AG04450 (cell line): Measurements from ENCODE around the gene FKBP14. TPM values are rescaled to one million over a fixed set of nuclear protein-coding genes. Genes with fewer than 3 reads are reported as not detected.
A peak's percentile ranks its signal among the peaks of the same experiment; 100 is the strongest.

Experiments used
- CTCF ChIA-PET: fragments of 300-600, 350-600 bp; formaldehyde crosslinking; extraction: SDS; loops from one replicate; lab custom pipeline; 2022; ENCODE audit warnings: antibody characterized with exemption, inconsistent platforms; lab: Charles Lee
- POLR2A ChIA-PET: fragments of 350-600 bp; formaldehyde crosslinking; extraction: SDS; loops from one replicate; lab custom pipeline; 2021; ENCODE audit warnings: antibody characterized with exemption, inconsistent platforms; lab: Yijun Ruan, JAX
- DNase-seq: peaks from one replicate; pipeline ENCODE4 v3.0.0-alpha.2; 2011; ENCODE audit warnings: low read depth, low spot score
- H3K27ac ChIP-seq: one replicate; pipeline ENCODE4 v1.5.1; 2012; ENCODE audit warnings: low read depth, low read length, control low read depth
- H3K27me3 ChIP-seq: one replicate; pipeline ENCODE4 v1.6.0; 2012; ENCODE audit warnings: low read length; ENCODE audit not compliant: control insufficient read depth, insufficient read depth
- H3K4me3 ChIP-seq: 2 replicates; pipeline ENCODE4 v1.5.1; 2011; ENCODE audit warnings: mild to moderate bottlenecking, low read depth, low read length, control low read depth
- H3K9me3 ChIP-seq: 2 replicates; pipeline ENCODE4 v1.5.1; 2012; ENCODE audit warnings: low read length; ENCODE audit not compliant: control insufficient read depth, insufficient read depth
- polyA plus RNA-seq: library from polyadenylated mRNA; depleted of rRNA; stranded (reverse); fragments of >200 nt; gene quantifications from 2 replicates; pipeline ENCODE4 v1.2.3, GENCODE V29; 2011
- TF ChIP-seq, protein P1 (sequence below): IDR thresholded peaks from 2 replicates; pipeline ENCODE4 v1.5.1; 2011; ENCODE audit warnings: low read depth, low read length, control low read depth, inconsistent platforms

FKBP14 gene
- polyA plus RNA-seq, 1 experiment, result 54.6 TPM

DNA sequence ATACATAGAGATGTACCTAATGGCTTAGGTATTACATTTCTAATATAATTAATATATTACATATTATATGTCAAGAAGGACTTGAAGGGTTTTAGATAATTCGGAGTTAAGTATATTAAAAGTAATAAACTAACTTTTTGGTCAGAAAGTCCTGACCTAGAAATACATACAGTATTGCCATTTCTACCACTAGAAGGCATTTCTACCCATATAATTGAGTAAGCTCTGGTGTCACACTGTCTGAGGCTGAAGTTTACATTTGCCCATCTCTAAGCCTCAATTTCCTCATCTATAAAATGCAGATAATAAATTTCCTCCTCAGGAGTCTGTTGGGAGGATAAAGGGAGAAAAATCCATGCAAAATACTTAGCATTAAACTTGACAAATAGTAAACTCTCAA is 7.1 kb downstream of the FKBP14 start:
- H3K9me3 ChIP-seq, result no peaks in the 10 kb centered on the region
- DNase-seq, result no peak
- H3K27me3 ChIP-seq, result no peaks in the 10 kb centered on the region
- no peak overlapping the region for H3K27ac ChIP-seq
- no peak overlapping the region for H3K4me3 ChIP-seq
- CTCF ChIA-PET, result no interaction called here
- POLR2A ChIA-PET, result no interaction called here
- TF ChIP-seq, protein P1, sequence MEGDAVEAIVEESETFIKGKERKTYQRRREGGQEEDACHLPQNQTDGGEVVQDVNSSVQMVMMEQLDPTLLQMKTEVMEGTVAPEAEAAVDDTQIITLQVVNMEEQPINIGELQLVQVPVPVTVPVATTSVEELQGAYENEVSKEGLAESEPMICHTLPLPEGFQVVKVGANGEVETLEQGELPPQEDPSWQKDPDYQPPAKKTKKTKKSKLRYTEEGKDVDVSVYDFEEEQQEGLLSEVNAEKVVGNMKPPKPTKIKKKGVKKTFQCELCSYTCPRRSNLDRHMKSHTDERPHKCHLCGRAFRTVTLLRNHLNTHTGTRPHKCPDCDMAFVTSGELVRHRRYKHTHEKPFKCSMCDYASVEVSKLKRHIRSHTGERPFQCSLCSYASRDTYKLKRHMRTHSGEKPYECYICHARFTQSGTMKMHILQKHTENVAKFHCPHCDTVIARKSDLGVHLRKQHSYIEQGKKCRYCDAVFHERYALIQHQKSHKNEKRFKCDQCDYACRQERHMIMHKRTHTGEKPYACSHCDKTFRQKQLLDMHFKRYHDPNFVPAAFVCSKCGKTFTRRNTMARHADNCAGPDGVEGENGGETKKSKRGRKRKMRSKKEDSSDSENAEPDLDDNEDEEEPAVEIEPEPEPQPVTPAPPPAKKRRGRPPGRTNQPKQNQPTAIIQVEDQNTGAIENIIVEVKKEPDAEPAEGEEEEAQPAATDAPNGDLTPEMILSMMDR, result peak; percentile 19; the same call in 1 of the 2 replicates

GRCh38 chr7:30018451-30018850 is 8.1 kb downstream of the FKBP14 start:
- Histone ChIP-seq H3K4me3 (no peak overlapping the region), H3K9me3 (no peaks in the 10 kb centered on the region), H3K27me3 (no peaks in the 10 kb centered on the region), H3K27ac (no peak overlapping the region)
- ChIA-PET CTCF (no interaction called here), POLR2A (no interaction called here)
- TF ChIP-seq, protein P1, result no peak
- DNase-seq, result no peak

- no peaks in the 10 kb centered on the region for H3K27me3 ChIP-seq
- no peak for DNase-seq
- CTCF ChIA-PET, result interaction anchor here (0.9 to 1.1 kb wide), 2 partner anchors 49 to 91 kb away, joined by 3 to 5 read pairs; no protein-coding TSS in a partner anchor
- TF ChIP-seq, protein P1, result no peak
- no peak overlapping the region for H3K27ac ChIP-seq
- POLR2A ChIA-PET, result no interaction called here
- no peak overlapping the region for H3K4me3 ChIP-seq
- no peaks in the 10 kb centered on the region for H3K9me3 ChIP-seq
Measured at GRCh38 chr7:30012757-30013156, 13.7 kb downstream of the FKBP14 start.

DNA sequence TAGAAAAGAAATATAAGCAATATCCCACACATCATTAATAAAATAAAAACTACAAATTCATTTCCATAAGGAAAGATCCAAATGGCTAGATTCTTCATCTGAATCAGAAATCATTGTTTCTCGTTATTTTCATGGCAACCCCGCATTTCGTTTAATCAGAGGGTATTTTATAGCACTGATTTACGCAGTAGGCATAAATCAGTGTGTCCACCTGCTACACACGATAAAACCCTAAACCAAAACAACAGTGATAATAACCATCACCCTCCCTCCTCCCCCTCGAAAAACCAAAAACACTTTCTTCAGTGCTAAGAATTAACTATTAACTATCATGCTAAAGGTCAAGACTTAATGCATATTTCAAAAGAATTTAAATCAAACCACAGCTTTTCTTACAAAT is 16.5 kb downstream of the FKBP14 start:
- no peaks in the 10 kb centered on the region for H3K27me3 ChIP-seq
- ChIA-PET POLR2A (no interaction called here), CTCF (interaction anchor here (0.6 kb wide), 1 partner anchor 52 kb away, joined by 3 read pairs; no protein-coding TSS in a partner anchor)
- H3K4me3 ChIP-seq, result no peak overlapping the region
- H3K9me3 ChIP-seq, result no peaks in the 10 kb centered on the region
- TF ChIP-seq, protein P1, result no peak
- DNase-seq, result no peak
- no peak overlapping the region for H3K27ac ChIP-seq

DNA sequence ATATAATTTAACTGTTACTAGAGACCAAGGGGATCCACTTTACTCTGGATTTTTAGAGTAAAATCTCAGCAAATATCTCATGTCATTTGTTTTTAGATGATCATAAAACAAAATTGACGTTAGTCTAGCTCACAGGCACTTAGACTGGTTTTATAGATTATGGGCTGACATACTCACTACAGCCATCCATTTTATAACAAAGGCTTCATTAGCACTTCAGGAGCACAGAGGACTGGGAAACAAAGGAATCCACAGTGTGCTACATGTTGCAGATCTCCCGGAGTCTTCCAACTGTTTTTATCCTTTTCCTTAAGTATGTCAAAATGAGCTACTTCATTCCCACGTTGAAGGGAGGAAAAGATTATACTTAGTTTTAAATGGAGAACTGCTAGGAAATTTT is 21.0 kb downstream of the FKBP14 start:
- ChIA-PET CTCF (no interaction called here), POLR2A (no interaction called here)

More for the DNA sequence above, 21.0 kb downstream of the FKBP14 start:
- Histone ChIP-seq H3K9me3 (no peaks in the 10 kb centered on the region), H3K27me3 (no peaks in the 10 kb centered on the region), H3K4me3 (no peak overlapping the region), H3K27ac (no peak overlapping the region)
- no peak for DNase-seq
- TF ChIP-seq, protein P1, result no peak
